H1 (cell line): ENCODE results near the gene KCNJ5. TPM values are rescaled to one million over a fixed set of nuclear protein-coding genes. Genes with fewer than 3 reads are reported as not detected.
A peak's percentile ranks its signal among the peaks of the same experiment; 100 is the strongest.

Experiments
- GABPA ChIP-seq: IDR thresholded peaks from 2 replicates; pipeline ENCODE4 v1.6.1; 2011; ENCODE audit warnings: mild to moderate bottlenecking, low read length, moderate library complexity, borderline replicate concordance; ENCODE audit not compliant: insufficient read depth
- polyA plus RNA-seq, 7 experiments: library from polyadenylated mRNA; depleted of rRNA in 3 of 7; stranded (reverse) in 5 of 7; unstranded in 2 of 7; fragments of >200 nt in 5 of 7; fragments of 200-250 nt in 2 of 7; gene quantifications; 1 replicate in 5 of 7; 2 replicates in 1 of 7; 4 replicates in 1 of 7; pipeline versions ENCODE4 v1.2.1 to v1.2.3, GENCODE V29; 2011 to 2013; ENCODE audit warnings: missing spikeins in 2 of 7, mixed read lengths in 2 of 7
- total RNA-seq: library from RNA; stranded (reverse); fragmentation: NEBNext Ultra II Directional; extraction: Animal tissue kit (Norgen Biotek cat#: 25700); gene quantifications from 2 replicates; pipeline ENCODE4 v1.2.1, GENCODE V29; 2021

Gene KCNJ5
- total and polyA plus RNA-seq, 2 of the 8 experiments (the other 6 are each of a cell fraction or from before 2014, with no cell fraction given): 0.05 TPM; not detected in 1

GRCh38 chr11:128859563-128860441, 31.4 kb upstream of the KCNJ5 start (continued):
- TF ChIP-seq GABPA: peak; percentile 72; the same call in 1 of the 2 replicates
